Measurements from ENCODE around the gene LCLAT1.

The LCLAT1 gene

GRCh38 chr2:30670453-30670852, 223.4 kb downstream of the LCLAT1 start:
- no peak for DNase-seq (ENCODE audit: low read depth)

- no peak for DNase-seq (ENCODE audit: low read depth)
Observed at GRCh38 chr2:30673127-30673526, 226.1 kb downstream of the LCLAT1 start.

- DNase-seq (ENCODE audit: low read depth): no peak
Observed at GRCh38 chr2:30675758-30676157, 228.7 kb downstream of the LCLAT1 start.

- DNase-seq (ENCODE audit: low read depth): no peak
Observed at GRCh38 chr2:30677231-30677630, 230.2 kb downstream of the LCLAT1 start.

- no peak for DNase-seq (ENCODE audit: low read depth)
Observed at GRCh38 chr2:30677861-30678385, 230.9 kb downstream of the LCLAT1 start.

GRCh38 chr2:30678410-30679137, 231.5 kb downstream of the LCLAT1 start:
- no peak for DNase-seq (ENCODE audit: low read depth)

GRCh38 chr2:30679426-30680088, 232.5 kb downstream of the LCLAT1 start:
- DNase-seq (ENCODE audit: low read depth): no peak

- no peak for DNase-seq (ENCODE audit: low read depth)
Observed at GRCh38 chr2:30680121-30680520, 233.1 kb downstream of the LCLAT1 start.

- DNase-seq (ENCODE audit: low read depth): no peak
Observed at GRCh38 chr2:30681022-30681421, 234.0 kb downstream of the LCLAT1 start.

- no peak for DNase-seq (ENCODE audit: low read depth)
Observed at GRCh38 chr2:30683236-30683956, 236.3 kb downstream of the LCLAT1 start.

GRCh38 chr2:30684026-30684425, 237.0 kb downstream of the LCLAT1 start:
- no peak for DNase-seq (ENCODE audit: low read depth)

- no peak for DNase-seq (ENCODE audit: low read depth)
Observed at GRCh38 chr2:30684516-30684915, 237.5 kb downstream of the LCLAT1 start.

- DNase-seq (ENCODE audit: low read depth): no peak
Observed at GRCh38 chr2:30684996-30685395, 237.9 kb downstream of the LCLAT1 start.

- DNase-seq (ENCODE audit: low read depth): no peak
Observed at GRCh38 chr2:30686000-30686399, 239.0 kb downstream of the LCLAT1 start.

GRCh38 chr2:30686669-30687068, 239.6 kb downstream of the LCLAT1 start:
- DNase-seq (ENCODE audit: low read depth): no peak

GRCh38 chr2:30688956-30689401, 241.9 kb downstream of the LCLAT1 start:
- no peak for DNase-seq (ENCODE audit: low read depth)

- no peak for DNase-seq (ENCODE audit: low read depth)
Observed at GRCh38 chr2:30689496-30690125, 242.6 kb downstream of the LCLAT1 start.

GRCh38 chr2:30690126-30690561, 243.1 kb downstream of the LCLAT1 start:
- no peak for DNase-seq (ENCODE audit: low read depth)

- no peak for DNase-seq (ENCODE audit: low read depth)
Observed at GRCh38 chr2:30691091-30691947, 244.3 kb downstream of the LCLAT1 start.

GRCh38 chr2:30691948-30692828, 245.1 kb downstream of the LCLAT1 start:
- no peak for DNase-seq (ENCODE audit: low read depth)

Data from activated T-cell treated with anti-CD3 and anti-CD28 coated beads for 48 hours (primary cell).